IMR-90 (cell line): ENCODE measurements around the gene MEGF11. TPM values are rescaled to one million over a fixed set of nuclear protein-coding genes. Genes with fewer than 3 reads are reported as not detected.

Experiments
- ATAC-seq: fragments of 200-7000 bp; cut with Tn5 transposase; 2 replicates; pipeline ENCODE4 v1.9.1; 2020; ENCODE audit warnings: low read depth, mild to moderate bottlenecking, moderate library complexity
- BruUV-seq: library from RNA; stranded (reverse); fragments of 400-500 nt; replicated peaks from 2 replicates; lab custom pipeline; 2021; lab: Mats Ljungman, UMichigan
- CTCF ChIA-PET: fragments of 300-600 bp; formaldehyde crosslinking; extraction: SDS; loops from one replicate; lab custom pipeline; 2021; ENCODE audit warnings: antibody characterized with exemption; lab: Yijun Ruan, JAX
- POLR2A ChIA-PET: fragments of 300-600 bp; sonication (Branson Sonifier 250); formaldehyde crosslinking; loops from one replicate; lab custom pipeline; 2022; ENCODE audit warnings: antibody characterized with exemption; ENCODE audit not compliant: unreplicated experiment; lab: Charles Lee
- DNase-seq: peaks from one replicate; pipeline ENCODE4 v3.0.0; 2013
- H2AFZ ChIP-seq: replicated peaks from 2 replicates; pipeline ENCODE3; 2013; ENCODE audit warnings: low read length, mild to moderate bottlenecking; ENCODE audit not compliant: poor library complexity
- H2AK5ac ChIP-seq: 2 replicates; pipeline ENCODE4 v1.6.1; 2013; ENCODE audit warnings: low read depth, low read length, inconsistent platforms
- H2AK9ac ChIP-seq: replicated peaks from 2 replicates; pipeline ENCODE3; 2013; ENCODE audit warnings: mild to moderate bottlenecking, low read depth, low read length, moderate library complexity; ENCODE audit not compliant: poor library complexity
- H2BK120ac ChIP-seq: 2 replicates; pipeline ENCODE4 v1.6.1; 2013; ENCODE audit warnings: low read depth, low read length, inconsistent platforms
- H2BK15ac ChIP-seq: 3 replicates; pipeline ENCODE4 v1.6.1; 2013; ENCODE audit warnings: low read depth, low read length, inconsistent platforms
- H2BK20ac ChIP-seq: 2 replicates; pipeline ENCODE4 v1.6.1; 2013; ENCODE audit warnings: low read depth, mild to moderate bottlenecking, inconsistent platforms, low read length, moderate library complexity
- H2BK5ac ChIP-seq: 2 replicates; pipeline ENCODE4 v1.6.1; 2013; ENCODE audit warnings: mild to moderate bottlenecking, low read depth, low read length, inconsistent platforms; ENCODE audit not compliant: poor library complexity, severe bottlenecking
- H3K14ac ChIP-seq: replicated peaks from 2 replicates; pipeline ENCODE4 v1.6.1; 2013; ENCODE audit warnings: low read depth, low read length, inconsistent platforms
- H3K18ac ChIP-seq: 2 replicates; pipeline ENCODE4 v1.6.1; 2013; ENCODE audit warnings: low read depth, low read length, control low read depth
- H3K23ac ChIP-seq: 2 replicates; pipeline ENCODE4 v1.6.1; 2013; ENCODE audit warnings: low read depth, low read length, inconsistent platforms
- H3K27ac ChIP-seq: 2 replicates; pipeline ENCODE4 v1.5.1; 2013; ENCODE audit warnings: mild to moderate bottlenecking, control low read depth, low read length; ENCODE audit not compliant: insufficient read depth
- H3K27me3 ChIP-seq: 2 replicates; pipeline ENCODE4 v1.6.1; 2013; ENCODE audit warnings: low read length; ENCODE audit not compliant: control insufficient read depth, insufficient read depth
- H3K36me3 ChIP-seq: 2 replicates; pipeline ENCODE4 v1.6.1; 2013; ENCODE audit warnings: low read length, mixed read lengths; ENCODE audit not compliant: control insufficient read depth, insufficient read depth
- H3K4ac ChIP-seq: 2 replicates; pipeline ENCODE4 v1.6.1; 2013; ENCODE audit warnings: low read depth, low read length, inconsistent platforms
- H3K4me1 ChIP-seq: 2 replicates; pipeline ENCODE4 v1.6.1; 2013; ENCODE audit warnings: low read length, mixed read lengths; ENCODE audit not compliant: control insufficient read depth, insufficient read depth
- H3K4me2 ChIP-seq: 2 replicates; pipeline ENCODE4 v1.6.1; 2013; ENCODE audit warnings: low read depth, mild to moderate bottlenecking, control low read depth, low read length, moderate library complexity
- H3K4me3 ChIP-seq: 2 replicates; pipeline ENCODE4 v1.5.1; 2013; ENCODE audit warnings: low read depth, mild to moderate bottlenecking, control low read depth, low read length, moderate library complexity; ENCODE audit not compliant: insufficient read depth
- H3K56ac ChIP-seq: 2 replicates; pipeline ENCODE4 v1.6.1; 2013; ENCODE audit warnings: low read length, inconsistent platforms; ENCODE audit not compliant: insufficient read depth; ENCODE audit errors: extremely low read depth
- H3K79me1 ChIP-seq, 2 experiments: 2 replicates each; pipeline ENCODE4 v1.6.1; 2013; ENCODE audit warnings: low read length in 2 of 2, inconsistent platforms in 1 of 2, low read depth in 1 of 2
- H3K9ac ChIP-seq: 2 replicates; pipeline ENCODE4 v1.6.1; 2013; ENCODE audit warnings: low read depth, low read length, control low read depth
- H3K9me1 ChIP-seq: 2 replicates; pipeline ENCODE4 v1.6.1; 2013; ENCODE audit warnings: low read length, inconsistent platforms; ENCODE audit not compliant: insufficient read depth
- H3K9me3 ChIP-seq: 2 replicates; pipeline ENCODE4 v1.6.1; 2013; ENCODE audit warnings: low read length; ENCODE audit not compliant: control insufficient read depth, insufficient read depth
- H4K20me1 ChIP-seq: 2 replicates; pipeline ENCODE4 v1.6.1; 2013; ENCODE audit warnings: low read length, inconsistent platforms; ENCODE audit not compliant: insufficient read depth
- H4K5ac ChIP-seq: 2 replicates; pipeline ENCODE4 v1.6.1; 2013; ENCODE audit warnings: mild to moderate bottlenecking, low read depth, low read length, control low read depth
- H4K8ac ChIP-seq, 2 experiments: 2 replicates each; pipeline ENCODE4 v1.6.1; 2013; ENCODE audit warnings: low read depth in 2 of 2, low read length in 2 of 2, control low read depth in 1 of 2, inconsistent platforms in 1 of 2
- H4K91ac ChIP-seq: 2 replicates; pipeline ENCODE4 v1.6.1; 2013; ENCODE audit warnings: low read depth, low read length, inconsistent platforms; ENCODE audit not compliant: insufficient read depth
- ELK1 ChIP-seq: fragments of 150-350 bp; IDR thresholded peaks from 2 replicates; pipeline ENCODE4 v1.6.1; 2016; ENCODE audit warnings: low read depth, mild to moderate bottlenecking, low read length, moderate library complexity, borderline replicate concordance
- MAFK ChIP-seq: IDR thresholded peaks from 2 replicates; pipeline ENCODE4 v1.6.1; 2012; ENCODE audit warnings: low read depth, low read length, improper control_type of control experiment
- MAZ ChIP-seq: IDR thresholded peaks from 2 replicates; pipeline ENCODE4 v1.6.1; 2012; ENCODE audit warnings: low read depth, mild to moderate bottlenecking, low read length, improper control_type of control experiment, moderate library complexity, borderline replicate concordance
- POLR2A ChIP-seq: IDR thresholded peaks from 2 replicates; pipeline ENCODE4 v1.6.1; 2012; ENCODE audit warnings: mild to moderate bottlenecking, low read depth, low read length
- RCOR1 ChIP-seq: IDR thresholded peaks from 2 replicates; pipeline ENCODE4 v1.6.1; 2012; ENCODE audit warnings: mild to moderate bottlenecking, low read length, improper control_type of control experiment; ENCODE audit not compliant: insufficient replicate concordance
- RFX5 ChIP-seq: IDR thresholded peaks from 2 replicates; pipeline ENCODE4 v1.8.0; 2012; ENCODE audit warnings: low read depth, mild to moderate bottlenecking, low read length, moderate library complexity
- SMC3 ChIP-seq: fragments of 150-350 bp; IDR thresholded peaks from 2 replicates; pipeline ENCODE4 v1.6.1; 2016; ENCODE audit warnings: low read depth, mild to moderate bottlenecking, antibody characterized with exemption, low read length, moderate library complexity
- WGBS, 2 experiments: methylation state at CpG; one replicate each; pipeline versions ENCODE4 v1.1.5 to v1.1.7; 2013; ENCODE audit warnings: missing lambda C conversion rate in 2 of 2; ENCODE audit not compliant: insufficient read length in 1 of 2; ENCODE audit errors: extremely low coverage in 2 of 2; 5-methylcytosine and 5-hydroxymethylcytosine counted together
- dilution Hi-C: fragments of 300-500 bp; cut with HindIII; formaldehyde crosslinking; loops from one replicate; pipeline ENCODE4 v1.14.3; 2018; ENCODE audit warnings: low sequenced_read_pairs; ENCODE audit not compliant: unreplicated experiment
- in situ Hi-C: fragments of 300-500 bp; cut with MboI; formaldehyde crosslinking; loops from 3 replicates; pipeline ENCODE4 v1.14.3; 2019; ENCODE audit warnings: low sequenced_read_pairs, inconsistent platforms, mixed read lengths
- intact Hi-C: fragments of 100-400 bp; cut with micrococcal nuclease; formaldehyde crosslinking; loops from 2 replicates; pipeline ENCODE4 v1.10.0; 2022
- polyA plus RNA-seq, 3 experiments: library from polyadenylated mRNA; depleted of rRNA; stranded (reverse); fragments of >200 nt; gene quantifications; 2 replicates each; pipeline ENCODE4 v1.2.3, GENCODE V29; 2012; ENCODE audit warnings: low replicate concordance in 1 of 3
- total RNA-seq: library from RNA; depleted of rRNA; stranded (reverse); fragments of >200 nt; gene quantifications from 2 replicates; pipeline ENCODE4 v1.2.3, GENCODE V29; 2012

Gene MEGF11
- total and polyA plus RNA-seq, 2 of the 4 experiments (the other 2 are of a cell fraction), result not detected

DNA sequence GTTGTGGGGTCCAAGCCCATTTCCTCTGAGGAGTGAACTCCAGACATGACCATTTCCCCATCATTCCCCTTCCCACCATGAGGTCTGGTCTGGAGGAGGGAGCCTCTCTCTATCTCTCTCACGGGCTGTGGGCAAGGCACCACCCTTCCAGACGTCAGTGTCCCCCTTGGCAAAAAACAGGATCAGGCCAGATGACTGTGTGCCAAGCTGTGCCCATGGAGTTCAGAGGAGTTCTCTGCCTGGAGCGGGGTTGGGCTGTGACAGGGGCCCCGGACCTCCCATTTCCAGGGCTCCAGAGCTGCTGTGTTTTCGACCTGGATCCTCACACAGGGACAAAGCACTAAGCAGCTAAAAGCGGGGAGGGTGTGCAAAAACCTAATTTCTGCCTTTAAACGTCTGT, 259.8 kb downstream of the MEGF11 start:
- no peak for ATAC-seq
- intact Hi-C loops (no loop called here), dilution Hi-C loops (no loop called here)

More for the DNA sequence above, 259.8 kb downstream of the MEGF11 start:
- no peaks in the 10 kb centered on the region for H3K36me3 ChIP-seq
- H2BK20ac ChIP-seq, result no peak overlapping the region
- no peak overlapping the region for H2AK9ac ChIP-seq
- H3K9me1 ChIP-seq, result no peaks in the 10 kb centered on the region
- in situ Hi-C loops, result no loop called here
- H2AFZ ChIP-seq, result no peak overlapping the region
- no peak overlapping the region for H2BK120ac ChIP-seq
- H3K14ac ChIP-seq, result no peak overlapping the region
- no peak overlapping the region for H3K4me3 ChIP-seq
- H2BK15ac ChIP-seq, result no peak overlapping the region
- 27% methylated on average over 3 of the region's 7 CpGs; no CpG with 5 or more reads in 1 of the 2 experiments for WGBS, 2 experiments
- H3K9ac ChIP-seq, result no peak overlapping the region
- no peak overlapping the region for H4K91ac ChIP-seq
- no peak for DNase-seq
- no peaks in the 10 kb centered on the region for H3K9me3 ChIP-seq
- H3K27ac ChIP-seq, result no peak overlapping the region
- no peaks in the 10 kb centered on the region for H3K79me1 ChIP-seq
- H3K4me1 ChIP-seq, result no peaks in the 10 kb centered on the region
- H3K18ac ChIP-seq, result no peak overlapping the region
- no peak overlapping the region for H4K5ac ChIP-seq
- no peak overlapping the region for H3K56ac ChIP-seq
- POLR2A ChIA-PET, result no interaction called here
- no peak overlapping the region for H2AK5ac ChIP-seq
- BruUV-seq, result no TSS peak
- no peak overlapping the region for H4K8ac ChIP-seq
- H3K4me2 ChIP-seq, result no peak overlapping the region
- H3K27me3 ChIP-seq, result peaks cover 57% of the 10 kb centered on the region
- TF ChIP-seq RFX5 (no peak), ELK1 (no peak), MAZ (no peak), SMC3 (no peak), RCOR1 (no peak), MAFK (no peak), POLR2A (no peak)
- no peak overlapping the region for H2BK5ac ChIP-seq
- CTCF ChIA-PET, result no interaction called here
- H3K4ac ChIP-seq, result no peak overlapping the region
- no peak overlapping the region for H3K23ac ChIP-seq
- H4K20me1 ChIP-seq, result no peaks in the 10 kb centered on the region
